ENCODE results near the gene CCDC78. TPM values are rescaled to one million over a fixed set of nuclear protein-coding genes. Genes with fewer than 3 reads are reported as not detected.

CCDC78 gene
- total and polyA plus RNA-seq, 2 of the 13 experiments (the other 11 are each of a cell fraction or from before 2014, with no cell fraction given): 0.53 to 1.5 TPM

MicroRNAs within 50 kb of the gene (microRNA counts, 767-probe panel; counts per million panel counts)
- not detected for microRNA hsa-miR-662

Small RNAs within 50 kb of the gene (microRNA-seq; reads per million reads assigned to microRNA genes)
- not detected for gene MIR662

Small RNAs within 50 kb of the gene (small RNA-seq; reads per million reads assigned to genes)
- 0 reads per million in 3 experiments for gene MIR662 (ENCODE audit: insufficient read depth in 2 of 3, insufficient read length in 3 of 3, low read depth in 2 of 3, low replicate concordance in 1 of 3)

Other genes starting within 250 kb of the CCDC78 start
- 15.0 and 24.5 TPM in 2 replicates for gene CAPN15, start 198.7 kb downstream of the CCDC78 start, total RNA-seq (2016; rRNA removed; fragmentation: Illumina TruSeq; extraction: Trizol)
- gene CAPN15, start 198.7 kb downstream of the CCDC78 start, polyA plus RNA-seq (2011; rRNA removed): 14.9 and 22.2 TPM in 2 replicates
- 0.07 TPM in 1 of 2 replicates, not detected in the other for gene PRR35, start 166.0 kb downstream of the CCDC78 start, total RNA-seq (2016; rRNA removed; fragmentation: Illumina TruSeq; extraction: Trizol)
- gene PRR35, start 166.0 kb downstream of the CCDC78 start, polyA plus RNA-seq (2011; rRNA removed): 0.16 and 0.38 TPM in 2 replicates
- 0.40 and 0.48 TPM in 2 replicates for gene NHLRC4, start 159.4 kb downstream of the CCDC78 start, total RNA-seq (2016; rRNA removed; fragmentation: Illumina TruSeq; extraction: Trizol)
- gene NHLRC4, start 159.4 kb downstream of the CCDC78 start, polyA plus RNA-seq (2011; rRNA removed): 0.59 and 1.1 TPM in 2 replicates
- gene PIGQ, start 156.5 kb downstream of the CCDC78 start, total RNA-seq (2016; rRNA removed; fragmentation: Illumina TruSeq; extraction: Trizol): 8.4 and 19.7 TPM in 2 replicates
- 7.7 and 13.6 TPM in 2 replicates for gene PIGQ, start 156.5 kb downstream of the CCDC78 start, polyA plus RNA-seq (2011; rRNA removed)
- gene RAB40C, start 136.4 kb downstream of the CCDC78 start, total RNA-seq (2016; rRNA removed; fragmentation: Illumina TruSeq; extraction: Trizol): 8.2 and 11.5 TPM in 2 replicates
- 7.7 and 10.6 TPM in 2 replicates for gene RAB40C, start 136.4 kb downstream of the CCDC78 start, polyA plus RNA-seq (2011; rRNA removed)
- gene WFIKKN1, start 95.5 kb downstream of the CCDC78 start, total RNA-seq (2016; rRNA removed; fragmentation: Illumina TruSeq; extraction: Trizol): 2.4 and 4.9 TPM in 2 replicates
- gene WFIKKN1, start 95.5 kb downstream of the CCDC78 start, polyA plus RNA-seq (2011; rRNA removed): 1.7 and 2.9 TPM in 2 replicates
- gene METTL26, start 90.1 kb downstream of the CCDC78 start, total RNA-seq (2016; rRNA removed; fragmentation: Illumina TruSeq; extraction: Trizol): 70.1 and 75.1 TPM in 2 replicates
- 65.5 and 65.8 TPM in 2 replicates for gene METTL26, start 90.1 kb downstream of the CCDC78 start, polyA plus RNA-seq (2011; rRNA removed)
- gene MCRIP2, start 84.6 kb downstream of the CCDC78 start, total RNA-seq (2016; rRNA removed; fragmentation: Illumina TruSeq; extraction: Trizol): 54.6 and 76.7 TPM in 2 replicates
- gene MCRIP2, start 84.6 kb downstream of the CCDC78 start, polyA plus RNA-seq (2011; rRNA removed): 39.6 and 50.7 TPM in 2 replicates
- gene WDR90, start 77.1 kb downstream of the CCDC78 start, total RNA-seq (2016; rRNA removed; fragmentation: Illumina TruSeq; extraction: Trizol): 10.2 and 28.9 TPM in 2 replicates
- gene WDR90, start 77.1 kb downstream of the CCDC78 start, polyA plus RNA-seq (2011; rRNA removed): 11.1 and 14.9 TPM in 2 replicates
- 34.1 and 63.6 TPM in 2 replicates for gene RHOT2, start 58.3 kb downstream of the CCDC78 start, total RNA-seq (2016; rRNA removed; fragmentation: Illumina TruSeq; extraction: Trizol)
- 76.9 and 104 TPM in 2 replicates for gene RHOT2, start 58.3 kb downstream of the CCDC78 start, polyA plus RNA-seq (2011; rRNA removed)
- 0.87 and 1.8 TPM in 2 replicates for gene RHBDL1, start 50.8 kb downstream of the CCDC78 start, total RNA-seq (2016; rRNA removed; fragmentation: Illumina TruSeq; extraction: Trizol)
- gene RHBDL1, start 50.8 kb downstream of the CCDC78 start, polyA plus RNA-seq (2011; rRNA removed): 3.8 and 5.3 TPM in 2 replicates
- gene STUB1, start 46.0 kb downstream of the CCDC78 start, total RNA-seq (2016; rRNA removed; fragmentation: Illumina TruSeq; extraction: Trizol): 78.2 and 79.9 TPM in 2 replicates
- gene STUB1, start 46.0 kb downstream of the CCDC78 start, polyA plus RNA-seq (2011; rRNA removed): 52.9 and 59.6 TPM in 2 replicates
- 0.55 and 2.6 TPM in 2 replicates for gene JMJD8, start 42.1 kb downstream of the CCDC78 start, total RNA-seq (2016; rRNA removed; fragmentation: Illumina TruSeq; extraction: Trizol)
- 11.8 and 17.3 TPM in 2 replicates for gene JMJD8, start 42.1 kb downstream of the CCDC78 start, polyA plus RNA-seq (2011; rRNA removed)
- gene WDR24, start 36.0 kb downstream of the CCDC78 start, total RNA-seq (2016; rRNA removed; fragmentation: Illumina TruSeq; extraction: Trizol): 1.4 and 3.8 TPM in 2 replicates
- gene WDR24, start 36.0 kb downstream of the CCDC78 start, polyA plus RNA-seq (2011; rRNA removed): 4.5 and 8.3 TPM in 2 replicates
- gene FBXL16, start 20.6 kb downstream of the CCDC78 start, total RNA-seq (2016; rRNA removed; fragmentation: Illumina TruSeq; extraction: Trizol): 0.20 and 0.22 TPM in 2 replicates
- 2.0 and 2.2 TPM in 2 replicates for gene FBXL16, start 20.6 kb downstream of the CCDC78 start, polyA plus RNA-seq (2011; rRNA removed)
- gene METRN, start 11.3 kb downstream of the CCDC78 start, total RNA-seq (2016; rRNA removed; fragmentation: Illumina TruSeq; extraction: Trizol): 27.3 and 46.1 TPM in 2 replicates
- gene METRN, start 11.3 kb downstream of the CCDC78 start, polyA plus RNA-seq (2011; rRNA removed): 25.5 and 34.0 TPM in 2 replicates
- 17.8 and 47.8 TPM in 2 replicates for gene ANTKMT, start 5.3 kb downstream of the CCDC78 start, total RNA-seq (2016; rRNA removed; fragmentation: Illumina TruSeq; extraction: Trizol)
- gene ANTKMT, start 5.3 kb downstream of the CCDC78 start, polyA plus RNA-seq (2011; rRNA removed): 7.5 and 11.8 TPM in 2 replicates
- 3.4 and 4.7 TPM in 2 replicates for gene HAGHL, start 663 bp upstream of the CCDC78 start, total RNA-seq (2016; rRNA removed; fragmentation: Illumina TruSeq; extraction: Trizol)
- gene HAGHL, start 663 bp upstream of the CCDC78 start, polyA plus RNA-seq (2011; rRNA removed): 8.4 and 12.7 TPM in 2 replicates
- 16.9 and 21.7 TPM in 2 replicates for gene CIAO3, start 14.6 kb upstream of the CCDC78 start, total RNA-seq (2016; rRNA removed; fragmentation: Illumina TruSeq; extraction: Trizol)
- gene CIAO3, start 14.6 kb upstream of the CCDC78 start, polyA plus RNA-seq (2011; rRNA removed): 25.0 and 25.2 TPM in 2 replicates
- gene MSLN, start 34.3 kb upstream of the CCDC78 start, total RNA-seq (2016; rRNA removed; fragmentation: Illumina TruSeq; extraction: Trizol): 0.72 and 2.0 TPM in 2 replicates
- gene MSLN, start 34.3 kb upstream of the CCDC78 start, polyA plus RNA-seq (2011; rRNA removed): 2.3 and 3.0 TPM in 2 replicates
- gene RPUSD1, start 61.9 kb upstream of the CCDC78 start, total RNA-seq (2016; rRNA removed; fragmentation: Illumina TruSeq; extraction: Trizol): 22.4 and 26.2 TPM in 2 replicates
- gene RPUSD1, start 61.9 kb upstream of the CCDC78 start, polyA plus RNA-seq (2011; rRNA removed): 13.1 and 15.9 TPM in 2 replicates
- 8.8 and 22.9 TPM in 2 replicates for gene CHTF18, start 62.2 kb upstream of the CCDC78 start, total RNA-seq (2016; rRNA removed; fragmentation: Illumina TruSeq; extraction: Trizol)
- 7.3 and 8.6 TPM in 2 replicates for gene CHTF18, start 62.2 kb upstream of the CCDC78 start, polyA plus RNA-seq (2011; rRNA removed)
- gene GNG13, start 74.3 kb upstream of the CCDC78 start, total RNA-seq (2016; rRNA removed; fragmentation: Illumina TruSeq; extraction: Trizol): not detected in 2 replicates
- gene GNG13, start 74.3 kb upstream of the CCDC78 start, polyA plus RNA-seq (2011; rRNA removed): not detected in 2 replicates
- gene LMF1, start 244.5 kb upstream of the CCDC78 start, total RNA-seq (2016; rRNA removed; fragmentation: Illumina TruSeq; extraction: Trizol): 2.3 and 6.8 TPM in 2 replicates
- gene LMF1, start 244.5 kb upstream of the CCDC78 start, polyA plus RNA-seq (2011; rRNA removed): 8.5 and 13.7 TPM in 2 replicates